ENCODE measurements around the gene SRRT.

DNA sequence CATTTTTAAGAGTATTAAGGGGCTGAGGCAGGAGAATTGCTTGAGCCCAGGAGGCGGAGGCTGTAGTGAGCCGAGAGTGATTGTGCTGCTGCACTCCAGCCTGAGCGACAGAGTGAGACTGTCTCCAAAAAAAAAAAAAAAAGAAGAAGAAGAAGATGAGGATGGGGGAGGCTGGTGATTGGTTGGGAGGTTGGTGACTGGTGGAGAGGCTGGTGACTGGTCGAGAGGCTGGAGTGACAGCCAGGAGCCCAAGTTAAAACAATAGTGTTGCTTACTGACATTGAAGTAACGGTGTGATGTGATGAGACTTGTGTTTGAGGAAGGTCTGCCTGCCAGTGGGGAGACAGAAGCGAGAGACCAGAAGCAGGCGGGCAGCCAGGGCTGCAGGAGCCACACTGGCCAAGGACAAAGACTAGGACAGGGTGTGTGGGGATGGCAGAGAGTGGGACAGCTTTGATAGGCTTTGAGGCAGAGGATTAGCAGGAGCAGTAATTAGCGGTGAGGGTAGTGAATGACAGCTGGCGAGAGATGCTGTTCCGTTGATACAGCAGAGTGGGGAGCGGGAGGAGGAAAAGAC, 4.9 kb downstream of the SRRT start:
- TF ChIP-seq, protein P1, sequence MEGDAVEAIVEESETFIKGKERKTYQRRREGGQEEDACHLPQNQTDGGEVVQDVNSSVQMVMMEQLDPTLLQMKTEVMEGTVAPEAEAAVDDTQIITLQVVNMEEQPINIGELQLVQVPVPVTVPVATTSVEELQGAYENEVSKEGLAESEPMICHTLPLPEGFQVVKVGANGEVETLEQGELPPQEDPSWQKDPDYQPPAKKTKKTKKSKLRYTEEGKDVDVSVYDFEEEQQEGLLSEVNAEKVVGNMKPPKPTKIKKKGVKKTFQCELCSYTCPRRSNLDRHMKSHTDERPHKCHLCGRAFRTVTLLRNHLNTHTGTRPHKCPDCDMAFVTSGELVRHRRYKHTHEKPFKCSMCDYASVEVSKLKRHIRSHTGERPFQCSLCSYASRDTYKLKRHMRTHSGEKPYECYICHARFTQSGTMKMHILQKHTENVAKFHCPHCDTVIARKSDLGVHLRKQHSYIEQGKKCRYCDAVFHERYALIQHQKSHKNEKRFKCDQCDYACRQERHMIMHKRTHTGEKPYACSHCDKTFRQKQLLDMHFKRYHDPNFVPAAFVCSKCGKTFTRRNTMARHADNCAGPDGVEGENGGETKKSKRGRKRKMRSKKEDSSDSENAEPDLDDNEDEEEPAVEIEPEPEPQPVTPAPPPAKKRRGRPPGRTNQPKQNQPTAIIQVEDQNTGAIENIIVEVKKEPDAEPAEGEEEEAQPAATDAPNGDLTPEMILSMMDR (IDR thresholded peaks at IDR 0.05; ENCODE audit: low read length) = no peak
- TF ChIP-seq EZH2 (IDR thresholded peaks at IDR 0.05; ENCODE audit: borderline replicate concordance, low read length) = no peak

Measured in OCI-LY1 (cell line).